H1 (cell line): ENCODE data around the gene CISH. TPM values are rescaled to one million over a fixed set of nuclear protein-coding genes. Genes with fewer than 3 reads are reported as not detected.

ENCODE experiments used
- CTCF ChIA-PET: fragments of 300-600 bp; sonication (Branson Sonifier 250); formaldehyde crosslinking; loops from one replicate; lab custom pipeline; 2021; ENCODE audit not compliant: partially characterized antibody; lab: Charles Lee
- POLR2A ChIA-PET: fragments of 300-600 bp; sonication (Branson Sonifier 250); formaldehyde crosslinking; loops from one replicate; lab custom pipeline; 2021; ENCODE audit warnings: inconsistent platforms; ENCODE audit not compliant: partially characterized antibody; lab: Charles Lee
- DNase-seq, 2 experiments: peaks; one replicate each; pipeline versions ENCODE4 v3.0.0 to v3.0.0-alpha.2; 2010 to 2022; ENCODE audit warnings: low spot score in 2 of 2, low read depth in 1 of 2, mixed read lengths in 1 of 2
- FAIRE-seq: peaks from 2 replicates; lab custom pipeline; 2011; peaks lifted over from hg19 to GRCh38; lab: Jason Lieb, UNC
- H2AFZ ChIP-seq: 2 replicates; pipeline ENCODE4 v1.8.1; 2012; ENCODE audit warnings: low read length, inconsistent platforms
- H2AK5ac ChIP-seq: 2 replicates; pipeline ENCODE4 v1.6.1; 2013; ENCODE audit warnings: low read depth, low read length
- H2BK120ac ChIP-seq: replicated peaks from 2 replicates; pipeline ENCODE3; 2013; ENCODE audit warnings: low read depth, low read length, inconsistent platforms
- H2BK12ac ChIP-seq: 2 replicates; pipeline ENCODE4 v1.6.1; 2013; ENCODE audit warnings: low read depth, low read length
- H2BK15ac ChIP-seq: 2 replicates; pipeline ENCODE4 v1.6.1; 2013; ENCODE audit warnings: low read length
- H2BK20ac ChIP-seq: 2 replicates; pipeline ENCODE4 v1.6.1; 2013; ENCODE audit warnings: low read length
- H2BK5ac ChIP-seq: 2 replicates; pipeline ENCODE4 v1.6.1; 2013; ENCODE audit warnings: low read depth, low read length
- H3K14ac ChIP-seq: 2 replicates; pipeline ENCODE4 v1.6.1; 2013; ENCODE audit warnings: inconsistent platforms; ENCODE audit not compliant: insufficient read length
- H3K18ac ChIP-seq: 2 replicates; pipeline ENCODE4 v1.6.1; 2013; ENCODE audit warnings: low read length; ENCODE audit errors: extremely low read depth
- H3K23ac ChIP-seq: 2 replicates; pipeline ENCODE4 v1.6.1; 2013; ENCODE audit warnings: inconsistent platforms; ENCODE audit not compliant: insufficient read length
- H3K23me2 ChIP-seq: 2 replicates; pipeline ENCODE4 v1.6.1; 2013; ENCODE audit warnings: low read depth, low read length
- H3K27ac ChIP-seq: 2 replicates; pipeline ENCODE4 v1.6.1; 2011; ENCODE audit warnings: low read depth, low read length, inconsistent platforms
- H3K27me3 ChIP-seq, 4 experiments: replicated peaks in 1 of 4; 1 replicate in 1 of 4; 2 replicates in 3 of 4; pipeline versions ENCODE4 v1.6.1 to v1.8.1; 2011 to 2013; ENCODE audit warnings: low read length in 3 of 4, mild to moderate bottlenecking in 3 of 4, inconsistent platforms in 2 of 4, mixed read lengths in 2 of 4, moderate library complexity in 1 of 4; ENCODE audit not compliant: control insufficient read depth in 3 of 4, insufficient read depth in 3 of 4; ENCODE audit errors: extremely low read depth in 1 of 4
- H3K36me3 ChIP-seq, 4 experiments: 2 replicates each; pipeline versions ENCODE4 v1.6.1 to v1.8.1; 2011 to 2013; ENCODE audit warnings: mild to moderate bottlenecking in 4 of 4, low read length in 3 of 4, moderate library complexity in 2 of 4, control low read depth in 1 of 4, inconsistent platforms in 1 of 4; ENCODE audit not compliant: insufficient read depth in 4 of 4, control insufficient read depth in 2 of 4
- H3K4ac ChIP-seq: replicated peaks from 2 replicates; pipeline ENCODE3; 2013; ENCODE audit warnings: low read length, low read depth, mixed read lengths, inconsistent platforms; ENCODE audit not compliant: insufficient read length
- H3K4me1 ChIP-seq, 4 experiments: replicated peaks in 1 of 4; 1 replicate in 1 of 4; 2 replicates in 3 of 4; pipeline versions ENCODE4 v1.6.1 to v1.8.1; 2011 to 2013; ENCODE audit warnings: low read length in 3 of 4, inconsistent platforms in 2 of 4, mixed read lengths in 1 of 4; ENCODE audit not compliant: insufficient read depth in 4 of 4, control insufficient read depth in 3 of 4
- H3K4me2 ChIP-seq, 2 experiments: 2 replicates each; pipeline versions ENCODE4 v1.6.1 to v1.8.1; 2011 to 2013; ENCODE audit warnings: low read depth in 2 of 2, low read length in 2 of 2, control low read depth in 1 of 2, inconsistent platforms in 1 of 2, mild to moderate bottlenecking in 1 of 2; ENCODE audit not compliant: insufficient read depth in 1 of 2
- H3K4me3 ChIP-seq, 4 experiments: fragments of 200-600, 300-600 bp in 1 of 4; sonication (generic), shearing (Covaris generic), sonication (Bioruptor Twin) in 1 of 4; 2 replicates each; pipeline versions ENCODE4 v1.5.1 to v1.8.1; 2011 to 2016; ENCODE audit warnings: low read length in 4 of 4, low read depth in 3 of 4, control low read depth in 2 of 4, inconsistent platforms in 2 of 4, mild to moderate bottlenecking in 2 of 4, mixed read lengths in 1 of 4, moderate library complexity in 1 of 4; ENCODE audit not compliant: insufficient read depth in 2 of 4; ENCODE audit errors: extremely low read depth in 1 of 4
- H3K56ac ChIP-seq: replicated peaks from 2 replicates; pipeline ENCODE3; 2013; ENCODE audit warnings: low read depth, mild to moderate bottlenecking, mixed read lengths, low read length, inconsistent platforms; ENCODE audit not compliant: insufficient read length
- H3K79me1 ChIP-seq: 2 replicates; pipeline ENCODE4 v1.6.1; 2013; ENCODE audit warnings: low read depth, low read length, control low read depth
- H3K79me2 ChIP-seq, 2 experiments: 2 replicates each; pipeline versions ENCODE4 v1.6.1 to v1.8.1; 2012 to 2013; ENCODE audit warnings: low read length in 2 of 2, mild to moderate bottlenecking in 2 of 2, inconsistent platforms in 1 of 2; ENCODE audit not compliant: insufficient read depth in 2 of 2, control insufficient read depth in 1 of 2
- H3K9ac ChIP-seq, 4 experiments: replicated peaks in 1 of 4; 1 replicate in 1 of 4; 2 replicates in 3 of 4; pipeline versions ENCODE4 v1.6.1 to v1.8.1; 2011 to 2013; ENCODE audit warnings: low read depth in 3 of 4, low read length in 3 of 4, control low read depth in 2 of 4, mild to moderate bottlenecking in 2 of 4, moderate library complexity in 2 of 4, inconsistent platforms in 1 of 4; ENCODE audit errors: extremely low read depth in 1 of 4
- H3K9me3 ChIP-seq, 2 experiments: 2 replicates each; pipeline versions ENCODE4 v1.6.1 to v1.8.1; 2012 to 2013; ENCODE audit warnings: mild to moderate bottlenecking in 2 of 2, moderate library complexity in 2 of 2, control low read depth in 1 of 2, inconsistent platforms in 1 of 2, low read depth in 1 of 2, low read length in 1 of 2, mixed read lengths in 1 of 2; ENCODE audit not compliant: insufficient read depth in 2 of 2
- H4K20me1 ChIP-seq, 2 experiments: replicated peaks in 1 of 2; 2 replicates each; pipeline versions ENCODE3 to v1.8.1; 2011 to 2013; ENCODE audit warnings: inconsistent platforms in 2 of 2, low read length in 2 of 2, mild to moderate bottlenecking in 1 of 2; ENCODE audit not compliant: insufficient read depth in 2 of 2, control insufficient read depth in 1 of 2
- H4K5ac ChIP-seq: 2 replicates; pipeline ENCODE4 v1.6.1; 2013; ENCODE audit warnings: low read length, low read depth, mixed read lengths, inconsistent platforms; ENCODE audit not compliant: insufficient read length
- H4K8ac ChIP-seq: 2 replicates; pipeline ENCODE4 v1.8.0; 2013; ENCODE audit warnings: mild to moderate bottlenecking, moderate library complexity, low read length, inconsistent platforms; ENCODE audit not compliant: insufficient read depth; ENCODE audit errors: extremely low read depth
- H4K91ac ChIP-seq: replicated peaks from 2 replicates; pipeline ENCODE3; 2013; ENCODE audit warnings: low read length, mixed read lengths, inconsistent platforms; ENCODE audit not compliant: insufficient read length
- CBX8 ChIP-seq: fragments of 300-800, 300-1000 bp; sonication (generic); IDR thresholded peaks from 2 replicates; pipeline ENCODE4 v1.7.1; 2016; ENCODE audit warnings: low read depth, low read length, borderline replicate concordance
- CEBPB ChIP-seq: IDR thresholded peaks from 2 replicates; pipeline ENCODE4 v1.6.1; 2012; ENCODE audit warnings: low read depth, low read length
- CHD1 ChIP-seq: IDR thresholded peaks from 2 replicates; pipeline ENCODE4 v1.6.1; 2012; ENCODE audit warnings: low read depth, low read length, improper control_type of control experiment
- CREB1 ChIP-seq: IDR thresholded peaks from 2 replicates; pipeline ENCODE4 v1.6.1; 2012; ENCODE audit warnings: inconsistent platforms
- RFX5 ChIP-seq: IDR thresholded peaks from 2 replicates; pipeline ENCODE4 v1.6.1; 2011; ENCODE audit warnings: low read depth, low read length, improper control_type of control experiment, borderline replicate concordance
- SAP30 ChIP-seq: fragments of 300-600 bp; sonication (generic); IDR thresholded peaks from 2 replicates; pipeline ENCODE4 v1.7.1; 2012; ENCODE audit warnings: low read length, moderate library complexity, mild to moderate bottlenecking, inconsistent platforms; ENCODE audit not compliant: insufficient read depth, insufficient replicate concordance
- SIRT6 ChIP-seq: IDR thresholded peaks from one replicate; pipeline ENCODE4 v1.7.1; 2012; ENCODE audit warnings: low read length, inconsistent platforms
- SRF ChIP-seq: IDR thresholded peaks from 2 replicates; pipeline ENCODE4 v1.6.1; 2011; ENCODE audit warnings: mild to moderate bottlenecking, low read depth, low read length, moderate library complexity
- SUZ12 ChIP-seq: fragments of 200-600 bp; sonication (generic); IDR thresholded peaks from 2 replicates; pipeline ENCODE4 v1.6.1; 2012; ENCODE audit warnings: mild to moderate bottlenecking, inconsistent platforms, low read length, moderate library complexity, mixed read lengths
- TCF12 ChIP-seq: IDR thresholded peaks from 2 replicates; pipeline ENCODE4 v1.6.1; 2011; ENCODE audit warnings: low read depth, mild to moderate bottlenecking, low read length
- ZNF274 ChIP-seq: IDR thresholded peaks from 2 replicates; pipeline ENCODE4 v1.7.0; 2012; ENCODE audit warnings: low read length, borderline replicate concordance; ENCODE audit errors: extremely low read depth
- WGBS, 2 experiments: shearing (Covaris generic) in 1 of 2; methylation state at CpG; one replicate each; pipeline versions ENCODE4 v1.1.6 to v1.1.7; 2013 to 2015; ENCODE audit warnings: low lambda C conversion rate in 2 of 2, mixed read lengths in 2 of 2, inconsistent platforms in 1 of 2, low coverage in 1 of 2, missing lambda C conversion rate in 1 of 2; ENCODE audit not compliant: insufficient replicate concordance in 2 of 2, insufficient coverage in 1 of 2, insufficient read length in 1 of 2; ENCODE audit errors: extremely low coverage in 1 of 2, missing lambda C conversion rate in 1 of 2; 5-methylcytosine and 5-hydroxymethylcytosine counted together
- polyA plus RNA-seq, 7 experiments: library from polyadenylated mRNA; depleted of rRNA in 3 of 7; stranded (reverse) in 5 of 7; unstranded in 2 of 7; fragments of >200 nt in 5 of 7; fragments of 200-250 nt in 2 of 7; gene quantifications; 1 replicate in 5 of 7; 2 replicates in 1 of 7; 4 replicates in 1 of 7; pipeline versions ENCODE4 v1.2.1 to v1.2.3, GENCODE V29; 2011 to 2013; ENCODE audit warnings: missing spikeins in 2 of 7, mixed read lengths in 2 of 7
- total RNA-seq: library from RNA; stranded (reverse); fragmentation: NEBNext Ultra II Directional; extraction: Animal tissue kit (Norgen Biotek cat#: 25700); gene quantifications from 2 replicates; pipeline ENCODE4 v1.2.1, GENCODE V29; 2021

The CISH gene
- total and polyA plus RNA-seq, 2 of the 8 experiments (the other 6 are each of a cell fraction or from before 2014, with no cell fraction given): 1.9 to 2.2 TPM

DNA sequence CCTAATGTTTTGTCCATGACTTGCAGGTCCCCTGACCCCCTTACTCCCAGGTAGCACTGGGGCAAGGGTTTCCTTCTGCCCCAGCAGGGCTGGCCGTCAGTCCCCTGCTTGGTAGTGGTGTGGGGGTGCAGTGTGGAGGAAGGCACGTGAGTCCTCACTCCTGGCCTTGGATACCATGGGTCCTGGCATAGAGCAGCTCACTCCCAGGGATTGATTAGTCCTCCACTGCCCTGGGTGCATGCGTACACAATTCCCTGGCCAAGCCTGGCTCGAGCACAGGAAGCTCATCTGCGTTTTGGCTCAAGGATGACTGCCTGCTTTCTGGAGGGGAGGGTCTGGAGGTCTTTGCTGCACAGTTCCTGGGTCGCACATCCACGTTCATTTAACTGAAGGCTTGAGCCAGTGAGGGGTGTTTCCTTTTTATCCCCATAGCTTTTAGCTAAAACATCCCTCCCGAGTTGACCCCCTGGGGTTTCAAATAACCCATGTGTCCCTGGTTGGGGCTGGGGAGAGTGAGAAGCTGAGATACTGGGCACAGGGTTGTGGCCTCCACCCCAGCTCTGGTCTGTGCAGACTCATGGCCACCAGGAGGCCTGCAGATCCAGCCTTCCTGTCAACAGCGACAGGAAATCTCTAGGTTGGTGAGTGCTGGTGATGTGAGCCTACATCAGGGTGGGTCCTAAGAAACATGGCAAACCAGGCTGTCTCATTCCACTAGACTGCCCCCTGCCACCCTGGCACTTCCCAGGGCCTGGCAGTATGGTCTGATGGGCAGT is 30.7 kb downstream of the CISH start:
- FAIRE-seq (no peak), DNase-seq (no peak)
- Histone ChIP-seq H3K79me2 (no peaks in the 10 kb centered on the region), H2AFZ (no peak overlapping the region), H2AK5ac (no peak overlapping the region), H3K23ac (no peak overlapping the region), H3K27ac (no peak overlapping the region; the same call in 1 of the 2 replicates), H2BK20ac (no peak overlapping the region), H2BK5ac (no peak overlapping the region; the same call in 1 of the 2 replicates), H4K5ac (no peak overlapping the region), H3K18ac (no peak overlapping the region), H4K20me1 (no peaks in the 10 kb centered on the region), H3K79me1 (no peaks in the 10 kb centered on the region), H3K9ac (no peak overlapping the region), H4K91ac (no peak overlapping the region), H3K4me3 (no peak overlapping the region), H2BK120ac (no peak overlapping the region), H3K4me2 (no peak overlapping the region), H3K36me3 (no peaks in the 10 kb centered on the region; a peak in 1 of 8 replicates), H3K9me3 (no peaks in the 10 kb centered on the region), H3K27me3 (no peaks in the 10 kb centered on the region), H3K23me2 (no peaks in the 10 kb centered on the region), H3K56ac (no peak overlapping the region), H3K4me1 (no peaks in the 10 kb centered on the region), H3K14ac (no peak overlapping the region), H2BK12ac (no peak overlapping the region), H2BK15ac (no peak overlapping the region), H3K4ac (no peak overlapping the region), H4K8ac (no peak overlapping the region)
- CTCF ChIA-PET: interaction anchor here (0.9 to 46.5 kb wide), 5 partner anchors 9 to 223 kb away, joined by 3 to 863 read pairs (median 70); partner anchors contain the start of genes C3orf18, CISH, HEMK1 and MAPKAPK3
- POLR2A ChIA-PET: interaction anchor here (0.9 to 1.7 kb wide), 3 partner anchors 8 to 36 kb away, joined by 3 to 4 read pairs (median 3); partner anchors contain the start of gene MAPKAPK3
- 91% methylated on average over 9 of the region's 9 CpGs; no CpG with 5 or more reads in 1 of the 2 experiments for WGBS, 2 experiments
- TF ChIP-seq ZNF274: no peak
- TF ChIP-seq TCF12: no peak
- no peak for TF ChIP-seq CEBPB
- TF ChIP-seq RFX5: no peak
- no peak for TF ChIP-seq CHD1
- TF ChIP-seq CBX8: no peak
- no peak for TF ChIP-seq SIRT6
- no peak for TF ChIP-seq SRF
- TF ChIP-seq SUZ12: no peak
- no peak for TF ChIP-seq CREB1
- no peak for TF ChIP-seq SAP30
